HepG2 (cell line): Measurements from ENCODE around the gene IRF7. TPM values are rescaled to one million over a fixed set of nuclear protein-coding genes. Genes with fewer than 3 reads are reported as not detected.

Experiments used
- ADNP ChIP-seq: sonication (generic); formaldehyde crosslinking; IDR thresholded peaks from 2 replicates; pipeline ENCODE4 v1.4.0; 2020; ENCODE audit warnings: missing genetic modification reagents
- FOXA3 ChIP-seq: IDR thresholded peaks from 2 replicates; pipeline ENCODE4 v1.6.1; 2016; ENCODE audit warnings: missing genetic modification reagents, missing compliant biosample characterization
- HNF4A ChIP-seq: sonication (generic); formaldehyde crosslinking; IDR thresholded peaks from 2 replicates; pipeline ENCODE4 v1.4.0; 2020; ENCODE audit warnings: missing genetic modification reagents
- HOXD1 ChIP-seq: sonication (generic); formaldehyde crosslinking; IDR thresholded peaks from 2 replicates; pipeline ENCODE4 v1.5.0; 2020; ENCODE audit warnings: missing genetic modification reagents
- MED13 ChIP-seq: sonication (generic); formaldehyde crosslinking; IDR thresholded peaks from 2 replicates; pipeline ENCODE4 v1.5.0; 2020; ENCODE audit warnings: missing genetic modification reagents
- NCOA1 ChIP-seq: sonication (generic); formaldehyde crosslinking; IDR thresholded peaks from 2 replicates; pipeline ENCODE4 v1.9.0; 2021; ENCODE audit warnings: missing genetic modification reagents
- SP1 ChIP-seq, 2 experiments: fragments of 450-650 bp in 1 of 2; sonication (generic) in 1 of 2; formaldehyde crosslinking in 1 of 2; IDR thresholded peaks; 2 replicates each; pipeline versions ENCODE4 v1.4.0 to v1.6.1; 2016 to 2020; ENCODE audit warnings: missing genetic modification reagents in 1 of 2
- TBX3 ChIP-seq: fragments of 450-650 bp; IDR thresholded peaks from 2 replicates; pipeline ENCODE4 v1.6.1; 2017; ENCODE audit warnings: antibody characterized with exemption, mild to moderate bottlenecking, inconsistent platforms, borderline replicate concordance
- ZNF160 ChIP-seq: sonication (generic); formaldehyde crosslinking; IDR thresholded peaks from 2 replicates; pipeline ENCODE4 v1.8.0; 2022; ENCODE audit warnings: mild to moderate bottlenecking, inconsistent platforms, missing genetic modification reagents
- ZNF550 ChIP-seq: sonication (generic); formaldehyde crosslinking; IDR thresholded peaks from 2 replicates; pipeline ENCODE4 v1.4.0; 2020; ENCODE audit warnings: mild to moderate bottlenecking, missing genetic modification reagents, borderline replicate concordance
- ZNF577 ChIP-seq: sonication (generic); formaldehyde crosslinking; IDR thresholded peaks from 2 replicates; pipeline ENCODE4 v1.4.0; 2020; ENCODE audit warnings: mild to moderate bottlenecking, low read depth, missing genetic modification reagents, borderline replicate concordance
- ZNF614 ChIP-seq: IDR thresholded peaks from 2 replicates; pipeline ENCODE4 v1.6.1; 2018; ENCODE audit warnings: missing biosample characterization, missing genetic modification reagents, inconsistent platforms, borderline replicate concordance
- ZNF652 ChIP-seq: IDR thresholded peaks from 2 replicates; pipeline ENCODE4 v1.6.1; 2016; ENCODE audit warnings: low read depth, borderline replicate concordance
- ZSCAN12 ChIP-seq: sonication (generic); formaldehyde crosslinking; IDR thresholded peaks from 2 replicates; pipeline ENCODE4 v1.9.0; 2021; ENCODE audit warnings: mild to moderate bottlenecking, missing genetic modification reagents
- polyA plus RNA-seq, 8 experiments: library from polyadenylated mRNA; depleted of rRNA in 3 of 8; stranded (reverse) in 7 of 8; unstranded in 1 of 8; fragments of >200 nt; fragmentation: Illumina TruSeq in 4 of 8; extraction: Trizol in 4 of 8; gene quantifications; 2 replicates each; pipeline versions ENCODE4 v1.2.1 to v1.2.3, GENCODE V29; 2011 to 2016; ENCODE audit warnings: low read depth in 4 of 8, missing spikeins in 1 of 8, mixed read lengths in 1 of 8; ENCODE audit not compliant: insufficient read depth in 1 of 8
- total RNA-seq, 5 experiments: library from RNA; depleted of rRNA; stranded (reverse); fragments of >200 nt; fragmentation: Illumina TruSeq; extraction: Trizol; gene quantifications; 2 replicates each; pipeline ENCODE4 v1.2.3, GENCODE V29; 2016; ENCODE audit warnings: low read depth in 1 of 5
- TF ChIP-seq, protein P1 (sequence below): sonication (generic); formaldehyde crosslinking; IDR thresholded peaks from 2 replicates; pipeline ENCODE4 v1.5.0; 2020; ENCODE audit warnings: missing genetic modification reagents
- TF ChIP-seq, protein P2 (sequence below): sonication (generic); formaldehyde crosslinking; IDR thresholded peaks from 2 replicates; pipeline ENCODE4 v1.4.0; 2020; ENCODE audit warnings: missing genetic modification reagents
- TF ChIP-seq, protein P3 (sequence below): sonication (generic); formaldehyde crosslinking; IDR thresholded peaks from 2 replicates; pipeline ENCODE4 v1.5.1; 2020; ENCODE audit warnings: missing genetic modification reagents, mild to moderate bottlenecking, borderline replicate concordance
- TF ChIP-seq, protein P4 (sequence below): sonication (generic); formaldehyde crosslinking; IDR thresholded peaks from 2 replicates; pipeline ENCODE4 v1.9.0; 2022; ENCODE audit warnings: missing genetic modification reagents, mild to moderate bottlenecking, borderline replicate concordance

IRF7 gene
- total and polyA plus RNA-seq, 2 of the 13 experiments (the other 11 are each of a cell fraction or from before 2014, with no cell fraction given): not detected

DNA sequence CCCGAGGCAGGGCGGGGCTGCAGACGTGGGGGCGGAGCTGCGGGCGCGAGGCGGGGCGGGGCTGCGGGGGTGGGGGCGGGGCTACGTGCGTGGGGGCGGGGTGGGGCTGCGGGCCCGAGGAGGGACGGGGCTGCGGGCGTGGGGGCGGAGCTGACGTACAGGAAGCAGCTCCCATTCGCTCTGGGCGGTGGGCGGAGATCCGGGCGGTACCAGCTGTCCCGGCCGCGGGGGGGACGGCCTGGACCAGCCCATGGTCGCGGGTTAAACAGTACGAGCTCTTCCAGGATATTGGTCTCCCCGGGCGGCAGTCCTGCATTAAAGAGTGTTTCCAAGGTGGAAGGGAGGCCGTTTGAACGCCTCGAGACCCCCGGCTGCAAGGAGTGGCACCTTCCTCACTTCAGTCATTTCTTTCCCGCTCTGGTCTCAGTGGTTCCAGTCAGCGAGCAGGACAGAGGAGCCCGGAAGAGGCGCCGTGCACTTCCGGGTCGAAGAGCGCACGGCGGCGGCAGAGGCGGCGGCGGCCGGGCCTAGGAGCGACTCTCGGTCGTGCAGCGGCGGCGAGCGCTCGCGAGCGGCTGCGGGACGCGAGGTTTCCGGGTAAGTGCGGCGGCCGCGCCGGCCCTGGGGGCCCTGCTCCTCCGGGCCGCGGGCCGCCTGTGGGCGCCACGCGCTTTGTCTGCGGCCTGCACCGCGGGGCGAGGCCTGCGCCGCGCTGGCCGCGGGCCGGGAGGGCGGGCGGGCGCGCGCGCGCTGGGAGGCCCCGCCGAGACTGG is 39.6 kb downstream of the IRF7 start, which contains the start of gene PHRF1 (continued):
- TF ChIP-seq, protein P1, sequence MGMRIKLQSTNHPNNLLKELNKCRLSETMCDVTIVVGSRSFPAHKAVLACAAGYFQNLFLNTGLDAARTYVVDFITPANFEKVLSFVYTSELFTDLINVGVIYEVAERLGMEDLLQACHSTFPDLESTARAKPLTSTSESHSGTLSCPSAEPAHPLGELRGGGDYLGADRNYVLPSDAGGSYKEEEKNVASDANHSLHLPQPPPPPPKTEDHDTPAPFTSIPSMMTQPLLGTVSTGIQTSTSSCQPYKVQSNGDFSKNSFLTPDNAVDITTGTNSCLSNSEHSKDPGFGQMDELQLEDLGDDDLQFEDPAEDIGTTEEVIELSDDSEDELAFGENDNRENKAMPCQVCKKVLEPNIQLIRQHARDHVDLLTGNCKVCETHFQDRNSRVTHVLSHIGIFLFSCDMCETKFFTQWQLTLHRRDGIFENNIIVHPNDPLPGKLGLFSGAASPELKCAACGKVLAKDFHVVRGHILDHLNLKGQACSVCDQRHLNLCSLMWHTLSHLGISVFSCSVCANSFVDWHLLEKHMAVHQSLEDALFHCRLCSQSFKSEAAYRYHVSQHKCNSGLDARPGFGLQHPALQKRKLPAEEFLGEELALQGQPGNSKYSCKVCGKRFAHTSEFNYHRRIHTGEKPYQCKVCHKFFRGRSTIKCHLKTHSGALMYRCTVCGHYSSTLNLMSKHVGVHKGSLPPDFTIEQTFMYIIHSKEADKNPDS (CRISPR knock-in tag): no peak
- TF ChIP-seq, protein P2, sequence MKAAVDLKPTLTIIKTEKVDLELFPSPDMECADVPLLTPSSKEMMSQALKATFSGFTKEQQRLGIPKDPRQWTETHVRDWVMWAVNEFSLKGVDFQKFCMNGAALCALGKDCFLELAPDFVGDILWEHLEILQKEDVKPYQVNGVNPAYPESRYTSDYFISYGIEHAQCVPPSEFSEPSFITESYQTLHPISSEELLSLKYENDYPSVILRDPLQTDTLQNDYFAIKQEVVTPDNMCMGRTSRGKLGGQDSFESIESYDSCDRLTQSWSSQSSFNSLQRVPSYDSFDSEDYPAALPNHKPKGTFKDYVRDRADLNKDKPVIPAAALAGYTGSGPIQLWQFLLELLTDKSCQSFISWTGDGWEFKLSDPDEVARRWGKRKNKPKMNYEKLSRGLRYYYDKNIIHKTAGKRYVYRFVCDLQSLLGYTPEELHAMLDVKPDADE (CRISPR knock-in tag): no peak
- TF ChIP-seq NCOA1 (CRISPR knock-in tag) (no peak), ZNF652 (no peak), ZNF550 (CRISPR knock-in tag) (no peak), ADNP (no peak), ZNF577 (CRISPR knock-in tag) (no peak), ZNF614 (CRISPR knock-in tag) (no peak; the same call in 1 of the 2 replicates), TBX3 (peak; percentile 16; the same call in 1 of the 2 replicates), HOXD1 (no peak), FOXA3 (CRISPR knock-in tag) (no peak), HNF4A (no peak), ZSCAN12 (CRISPR knock-in tag) (peak; percentile 35; the same call in 1 of the 2 replicates), SP1 (IDR thresholded peaks at IDR 0.05) (no peak), SP1 (CRISPR knock-in tag; IDR thresholded peaks at IDR 0.05) (peak; percentile 61), ZNF160 (CRISPR knock-in tag) (0 out of 2 replicates have a peak, but pooled peaks have one; percentile 60), MED13 (CRISPR knock-in tag) (no peak; the same call in 1 of the 2 replicates)
- TF ChIP-seq, protein P3, sequence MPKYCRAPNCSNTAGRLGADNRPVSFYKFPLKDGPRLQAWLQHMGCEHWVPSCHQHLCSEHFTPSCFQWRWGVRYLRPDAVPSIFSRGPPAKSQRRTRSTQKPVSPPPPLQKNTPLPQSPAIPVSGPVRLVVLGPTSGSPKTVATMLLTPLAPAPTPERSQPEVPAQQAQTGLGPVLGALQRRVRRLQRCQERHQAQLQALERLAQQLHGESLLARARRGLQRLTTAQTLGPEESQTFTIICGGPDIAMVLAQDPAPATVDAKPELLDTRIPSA (CRISPR knock-in tag): no peak
- TF ChIP-seq, protein P4, sequence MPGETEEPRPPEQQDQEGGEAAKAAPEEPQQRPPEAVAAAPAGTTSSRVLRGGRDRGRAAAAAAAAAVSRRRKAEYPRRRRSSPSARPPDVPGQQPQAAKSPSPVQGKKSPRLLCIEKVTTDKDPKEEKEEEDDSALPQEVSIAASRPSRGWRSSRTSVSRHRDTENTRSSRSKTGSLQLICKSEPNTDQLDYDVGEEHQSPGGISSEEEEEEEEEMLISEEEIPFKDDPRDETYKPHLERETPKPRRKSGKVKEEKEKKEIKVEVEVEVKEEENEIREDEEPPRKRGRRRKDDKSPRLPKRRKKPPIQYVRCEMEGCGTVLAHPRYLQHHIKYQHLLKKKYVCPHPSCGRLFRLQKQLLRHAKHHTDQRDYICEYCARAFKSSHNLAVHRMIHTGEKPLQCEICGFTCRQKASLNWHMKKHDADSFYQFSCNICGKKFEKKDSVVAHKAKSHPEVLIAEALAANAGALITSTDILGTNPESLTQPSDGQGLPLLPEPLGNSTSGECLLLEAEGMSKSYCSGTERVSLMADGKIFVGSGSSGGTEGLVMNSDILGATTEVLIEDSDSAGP: 0 out of 2 replicates have a peak, but pooled peaks have one; percentile 32
